ENCODE data around the gene CA10.

Gene CA10

DNA sequence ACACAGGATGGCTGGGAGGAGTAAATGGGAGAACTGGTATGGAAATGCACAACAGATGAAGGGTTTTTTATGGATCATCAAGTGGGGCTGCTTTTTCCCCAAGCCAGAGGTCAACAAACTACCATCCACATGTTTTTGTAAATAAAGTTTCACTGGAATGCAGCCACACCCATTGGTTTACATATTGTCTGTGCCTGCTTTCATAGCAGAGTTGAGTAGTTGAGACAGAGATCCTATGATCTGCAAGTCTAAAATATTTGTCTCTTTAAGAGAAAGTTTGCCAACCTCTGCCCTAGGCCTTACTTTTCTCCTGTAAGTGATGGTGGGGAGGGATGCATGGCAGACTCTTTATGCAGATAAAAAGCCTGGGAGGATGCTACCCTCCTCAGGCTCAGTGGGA is 341.4 kb downstream of the CA10 start:
- Histone ChIP-seq H3K36me3 (no peaks in the 10 kb centered on the region), H3K4me1 (0 out of 2 replicates have a peak, but pooled peaks cover 4% of the 10 kb centered on the region), H3K27me3 (no peaks in the 10 kb centered on the region), H3K4me3 (ENCODE audit: low read depth, low read length) (no peak overlapping the region), H3K9me3 (no peaks in the 10 kb centered on the region)
- TF ChIP-seq, protein P1, sequence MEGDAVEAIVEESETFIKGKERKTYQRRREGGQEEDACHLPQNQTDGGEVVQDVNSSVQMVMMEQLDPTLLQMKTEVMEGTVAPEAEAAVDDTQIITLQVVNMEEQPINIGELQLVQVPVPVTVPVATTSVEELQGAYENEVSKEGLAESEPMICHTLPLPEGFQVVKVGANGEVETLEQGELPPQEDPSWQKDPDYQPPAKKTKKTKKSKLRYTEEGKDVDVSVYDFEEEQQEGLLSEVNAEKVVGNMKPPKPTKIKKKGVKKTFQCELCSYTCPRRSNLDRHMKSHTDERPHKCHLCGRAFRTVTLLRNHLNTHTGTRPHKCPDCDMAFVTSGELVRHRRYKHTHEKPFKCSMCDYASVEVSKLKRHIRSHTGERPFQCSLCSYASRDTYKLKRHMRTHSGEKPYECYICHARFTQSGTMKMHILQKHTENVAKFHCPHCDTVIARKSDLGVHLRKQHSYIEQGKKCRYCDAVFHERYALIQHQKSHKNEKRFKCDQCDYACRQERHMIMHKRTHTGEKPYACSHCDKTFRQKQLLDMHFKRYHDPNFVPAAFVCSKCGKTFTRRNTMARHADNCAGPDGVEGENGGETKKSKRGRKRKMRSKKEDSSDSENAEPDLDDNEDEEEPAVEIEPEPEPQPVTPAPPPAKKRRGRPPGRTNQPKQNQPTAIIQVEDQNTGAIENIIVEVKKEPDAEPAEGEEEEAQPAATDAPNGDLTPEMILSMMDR (IDR thresholded peaks at IDR 0.05; ENCODE audit: low read depth, low read length): no peak
- DNase-seq: no peak

DNA sequence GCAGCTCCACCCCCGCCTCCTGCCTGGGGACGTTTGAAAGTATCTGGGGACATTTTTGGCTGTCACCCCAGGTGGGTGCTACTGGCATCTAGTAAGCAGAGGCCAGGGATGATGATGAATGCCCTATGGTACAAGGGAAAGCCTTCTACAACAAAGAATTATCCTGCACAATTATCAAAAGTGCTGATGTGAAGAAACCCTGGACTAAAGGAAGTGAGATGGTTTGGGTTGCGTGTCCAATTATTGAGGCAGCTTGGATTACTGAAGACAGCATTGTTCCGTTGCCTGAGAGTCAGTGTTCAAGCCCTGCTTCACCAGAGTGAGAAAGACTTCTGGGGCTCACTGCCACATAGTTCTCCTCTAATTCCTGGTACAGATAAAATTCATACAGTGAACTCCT is 343.4 kb downstream of the CA10 start:
- H3K36me3 ChIP-seq: no peaks in the 10 kb centered on the region
- 0 out of 2 replicates have a peak, but pooled peaks cover 4% of the 10 kb centered on the region for H3K4me1 ChIP-seq
- H3K27me3 ChIP-seq: no peaks in the 10 kb centered on the region
- TF ChIP-seq, protein P1 (IDR thresholded peaks at IDR 0.05; ENCODE audit: low read depth, low read length): no peak
- no peaks in the 10 kb centered on the region for H3K9me3 ChIP-seq
- no peak for DNase-seq
- no peak overlapping the region for H3K4me3 ChIP-seq (ENCODE audit: low read depth, low read length)

DNA sequence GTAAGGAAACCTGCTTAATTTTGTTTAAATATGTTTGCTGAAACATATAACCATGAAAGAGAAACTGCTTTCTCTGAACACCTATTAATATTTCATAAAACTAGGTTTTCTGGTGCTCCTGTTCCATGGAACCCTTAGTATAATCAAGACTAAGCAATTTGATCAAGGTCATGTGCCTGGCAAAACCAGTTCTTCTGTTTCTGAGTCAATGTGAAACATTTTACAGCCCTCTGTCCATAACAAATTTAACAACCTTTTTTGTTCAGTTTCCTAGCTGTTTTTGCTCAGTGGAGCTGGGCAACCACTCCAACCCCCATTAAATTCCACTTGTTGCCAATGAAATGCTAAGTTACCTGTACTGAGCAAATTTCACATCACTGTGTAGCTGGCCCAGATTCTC is 344.0 kb downstream of the CA10 start:
- DNase-seq: no peak
- TF ChIP-seq, protein P1 (IDR thresholded peaks at IDR 0.05; ENCODE audit: low read depth, low read length): no peak
- no peaks in the 10 kb centered on the region for H3K36me3 ChIP-seq
- 0 out of 2 replicates have a peak, but pooled peaks cover 2% of the 10 kb centered on the region for H3K4me1 ChIP-seq
- H3K4me3 ChIP-seq (ENCODE audit: low read depth, low read length): no peak overlapping the region
- H3K27me3 ChIP-seq: no peaks in the 10 kb centered on the region
- no peaks in the 10 kb centered on the region for H3K9me3 ChIP-seq

DNA sequence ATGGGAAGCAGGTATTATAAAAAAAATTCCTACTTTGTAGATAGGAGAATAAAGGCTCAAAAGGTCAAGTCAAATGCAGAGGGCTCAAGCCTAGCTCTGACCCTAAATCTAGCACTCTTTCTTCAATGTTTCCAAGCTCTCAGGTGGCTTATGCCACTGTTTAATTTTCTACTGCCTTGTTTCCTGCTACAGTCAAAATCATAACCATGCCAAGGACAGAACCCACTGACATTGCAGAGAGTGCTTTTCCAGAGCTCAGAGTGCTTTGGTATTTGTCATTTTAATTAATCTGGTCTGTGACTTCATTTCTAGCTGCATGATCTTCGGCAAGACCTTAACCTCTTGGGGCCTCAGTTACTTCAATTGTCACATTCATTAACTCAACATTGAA is 344.7 kb downstream of the CA10 start:
- Histone ChIP-seq H3K27me3 (no peaks in the 10 kb centered on the region), H3K9me3 (no peaks in the 10 kb centered on the region), H3K36me3 (no peaks in the 10 kb centered on the region), H3K4me3 (ENCODE audit: low read depth, low read length) (no peak overlapping the region), H3K4me1 (no peaks in the 10 kb centered on the region)
- TF ChIP-seq, protein P1 (IDR thresholded peaks at IDR 0.05; ENCODE audit: low read depth, low read length): no peak
- DNase-seq: no peak

DNA sequence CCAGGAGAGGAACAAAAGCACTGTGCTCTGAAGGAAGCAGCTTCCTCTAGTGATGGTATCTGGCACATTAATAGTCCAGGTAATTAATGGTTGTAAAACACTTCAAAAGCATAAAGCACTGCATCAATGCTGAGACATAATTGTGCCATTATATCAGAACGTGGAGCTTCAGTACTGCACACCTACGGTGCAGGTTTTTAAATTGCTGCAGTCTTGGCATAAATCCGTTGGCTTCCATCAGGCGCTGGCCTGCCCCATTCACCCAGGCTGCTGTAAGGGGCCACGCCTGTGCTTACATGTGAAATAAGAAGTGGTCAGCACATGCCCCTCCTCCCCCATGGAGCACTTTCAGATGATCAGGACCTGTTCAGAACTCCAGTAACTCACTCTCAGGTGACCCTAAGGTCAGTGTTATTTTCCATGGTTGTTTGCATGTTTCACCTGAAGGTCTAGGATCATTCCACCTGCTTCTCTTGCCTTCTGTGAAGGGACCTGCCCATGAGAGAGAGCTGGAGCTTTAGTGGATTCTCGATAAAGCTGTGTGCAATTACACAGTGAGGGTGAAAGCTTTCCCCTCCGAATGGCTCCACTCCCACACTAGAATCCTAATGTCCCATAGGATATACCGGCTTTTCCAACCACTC is 345.3 kb downstream of the CA10 start:
- no peaks in the 10 kb centered on the region for H3K9me3 ChIP-seq
- no peaks in the 10 kb centered on the region for H3K4me1 ChIP-seq
- no peak overlapping the region for H3K4me3 ChIP-seq (ENCODE audit: low read depth, low read length)
- TF ChIP-seq, protein P1 (IDR thresholded peaks at IDR 0.05; ENCODE audit: low read depth, low read length): no peak
- no peaks in the 10 kb centered on the region for H3K27me3 ChIP-seq
- H3K36me3 ChIP-seq: no peaks in the 10 kb centered on the region
- DNase-seq: no peak

DNA sequence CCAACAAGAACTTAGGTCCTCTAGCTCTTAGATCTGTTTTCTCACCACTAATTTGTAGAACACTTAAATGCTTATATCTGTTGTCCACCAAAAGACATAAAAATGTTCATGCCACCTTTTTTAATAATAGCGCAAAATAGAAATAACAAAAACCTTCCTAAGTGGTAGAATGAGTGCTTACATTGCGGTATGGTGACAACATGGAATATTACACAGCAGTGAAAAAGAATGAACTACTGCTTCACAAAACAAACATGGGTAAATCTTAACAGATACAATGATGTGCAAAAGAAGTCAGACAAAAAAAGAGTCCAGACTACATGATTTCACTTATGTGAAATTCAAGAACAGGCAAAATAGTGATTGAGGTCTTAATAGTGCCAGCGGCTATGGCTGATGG is 351.1 kb downstream of the CA10 start:
- DNase-seq: no peak
- Histone ChIP-seq H3K36me3 (no peaks in the 10 kb centered on the region), H3K27me3 (no peaks in the 10 kb centered on the region), H3K9me3 (no peaks in the 10 kb centered on the region; the same call in 1 of the 2 replicates), H3K4me3 (ENCODE audit: low read depth, low read length) (no peak overlapping the region), H3K4me1 (peaks cover 13% of the 10 kb centered on the region)
- TF ChIP-seq, protein P1 (IDR thresholded peaks at IDR 0.05; ENCODE audit: low read depth, low read length): no peak
